GM10266 (cell line): ENCODE measurements around the gene CEMIP.

Experiments
- DNase-seq: peaks from one replicate; pipeline ENCODE4 v3.0.0; 2012; ENCODE audit errors: extremely low spot score
- CTCF ChIP-seq: IDR thresholded peaks from 2 replicates; pipeline ENCODE4 v1.5.1; 2012; ENCODE audit warnings: mild to moderate bottlenecking, low read depth; ENCODE audit not compliant: control insufficient read depth, insufficient read depth; ENCODE audit errors: missing control alignments

The CEMIP gene

GRCh38 chr15:80856809-80857377, 77.7 kb downstream of the CEMIP start:
- no peak for DNase-seq
- no peak for TF ChIP-seq CTCF

- DNase-seq = no peak
- no peak for TF ChIP-seq CTCF
These were observed 82.6 kb downstream of the CEMIP start for GRCh38 chr15:80861731-80862170.

GRCh38 chr15:80864666-80865065, 85.5 kb downstream of the CEMIP start:
- no peak for TF ChIP-seq CTCF

GRCh38 chr15:80866936-80867335, 87.8 kb downstream of the CEMIP start:
- no peak for DNase-seq
- no peak for TF ChIP-seq CTCF

More at GRCh38 chr15:80864666-80865065, 85.5 kb downstream of the CEMIP start:
- no peak for DNase-seq

GRCh38 chr15:80870366-80870765, 91.2 kb downstream of the CEMIP start:
- no peak for DNase-seq
- no peak for TF ChIP-seq CTCF

- no peak for TF ChIP-seq CTCF
These were observed 91.7 kb downstream of the CEMIP start for GRCh38 chr15:80870893-80871292.

GRCh38 chr15:80871858-80872257, 92.7 kb downstream of the CEMIP start:
- DNase-seq = no peak
- no peak for TF ChIP-seq CTCF

More at GRCh38 chr15:80870893-80871292, 91.7 kb downstream of the CEMIP start:
- no peak for DNase-seq
